Colonic mucosa (tissue), 4 donors: ENCODE results near the gene FNIP2. TPM values are rescaled to one million over a fixed set of nuclear protein-coding genes. Genes with fewer than 3 reads are reported as not detected.
A peak's percentile ranks its signal among the peaks of the same experiment; 100 is the strongest.
"Not testable (repeated sequence)": the region's sequence is repeated elsewhere in the genome, so short reads cannot be mapped to it uniquely, and the experiment has no call there.

ENCODE experiments used
- DNase-seq: peaks from one replicate; pipeline ENCODE4 v3.0.0-alpha.2; 2020
- H3K27ac ChIP-seq: fragments of 200-600 bp; one replicate; pipeline ENCODE4 v1.8.0; 2021
- H3K27me3 ChIP-seq: fragments of 200-600 bp; one replicate; pipeline ENCODE4 v1.8.0; 2021
- H3K36me3 ChIP-seq: fragments of 200-600 bp; one replicate; pipeline ENCODE4 v1.8.0; 2021
- H3K4me1 ChIP-seq: fragments of 200-600 bp; one replicate; pipeline ENCODE4 v1.8.0; 2021; ENCODE audit warnings: mild to moderate bottlenecking
- H3K4me3 ChIP-seq: fragments of 200-600 bp; one replicate; pipeline ENCODE4 v1.8.0; 2021
- H3K9ac ChIP-seq, 2 donors: one replicate each; pipeline ENCODE4 v1.7.0; 2013; ENCODE audit warnings: control low read depth in 2 of 2, low read depth in 2 of 2, low read length in 2 of 2
- H3K9me3 ChIP-seq: fragments of 200-600 bp; one replicate; pipeline ENCODE4 v1.8.0; 2021
- CTCF ChIP-seq: fragments of 200-600 bp; IDR thresholded peaks from one replicate; pipeline ENCODE4 v1.8.0; 2022; ENCODE audit warnings: antibody characterized with exemption, mild to moderate bottlenecking
- intact Hi-C: fragments of 100-400 bp; cut with DNase I; formaldehyde crosslinking; loops from one replicate; pipeline ENCODE4 v1.14.1; 2022
- total RNA-seq, 2 donors: library from RNA; stranded (reverse); fragmentation: NEBNext Ultra II Directional in 1 of 2; extraction: Animal tissue kit (Norgen Biotek cat#: 25700) in 1 of 2; gene quantifications; one replicate each; pipeline ENCODE4 v1.2.1, GENCODE V29; 2021
- donor health status: healthy.
- donor health status: DM: no; HTN: no; CAD: no.
- donor health status: DM: no; HTN: no; CAD: no.

Gene FNIP2
- total RNA-seq, 2 donors from 2014 or later, result 56.2 to 89.6 TPM

- H3K27ac ChIP-seq, result no peak overlapping the region
- no peaks in the 10 kb centered on the region for H3K36me3 ChIP-seq
- H3K4me3 ChIP-seq, result no peak overlapping the region
- no peak for TF ChIP-seq CTCF
- H3K9me3 ChIP-seq, result no peaks in the 10 kb centered on the region
- intact Hi-C loops, result loop anchor here (5.0 kb wide), 1 partner anchor 217 kb away; no protein-coding TSS in a partner anchor
- H3K4me1 ChIP-seq, result no peaks in the 10 kb centered on the region
- no peak overlapping the region for H3K9ac ChIP-seq
- no peaks in the 10 kb centered on the region for H3K27me3 ChIP-seq
- DNase-seq, result no peak
Observed at GRCh38 chr4:158890294-158890693, 121.5 kb downstream of the FNIP2 start.

- no peak for TF ChIP-seq CTCF
- no peaks in the 10 kb centered on the region for H3K4me1 ChIP-seq
- intact Hi-C loops, result loop anchor here (5.0 kb wide), 1 partner anchor 216 kb away; no protein-coding TSS in a partner anchor
- no peak for DNase-seq
- no peak overlapping the region for H3K4me3 ChIP-seq
- H3K9me3 ChIP-seq, result no peaks in the 10 kb centered on the region
- H3K27ac ChIP-seq, result no peak overlapping the region
- H3K27me3 ChIP-seq, result no peaks in the 10 kb centered on the region
- H3K9ac ChIP-seq, result no peak overlapping the region
- no peaks in the 10 kb centered on the region for H3K36me3 ChIP-seq
Observed at GRCh38 chr4:158891256-158891655, 122.4 kb downstream of the FNIP2 start.

GRCh38 chr4:158894826-158895225 is 126.0 kb downstream of the FNIP2 start:
- no peak for DNase-seq
- no peaks in the 10 kb centered on the region for H3K36me3 ChIP-seq

GRCh38 chr4:158895797-158896576 is 127.2 kb downstream of the FNIP2 start:
- Histone ChIP-seq H3K9ac (no peak overlapping the region), H3K36me3 (no peaks in the 10 kb centered on the region), H3K27me3 (no peaks in the 10 kb centered on the region), H3K27ac (no peak overlapping the region), H3K4me3 (no peak overlapping the region), H3K4me1 (no peaks in the 10 kb centered on the region), H3K9me3 (no peaks in the 10 kb centered on the region)
- DNase-seq, result peak; percentile 28
- intact Hi-C loops, result no loop called here
- peak; percentile 12 for TF ChIP-seq CTCF

More at GRCh38 chr4:158894826-158895225, 126.0 kb downstream of the FNIP2 start:
- no peak overlapping the region for H3K9ac ChIP-seq
- no peaks in the 10 kb centered on the region for H3K27me3 ChIP-seq
- H3K4me3 ChIP-seq, result no peak overlapping the region
- no peaks in the 10 kb centered on the region for H3K4me1 ChIP-seq
- intact Hi-C loops, result loop anchor here (5.0 kb wide), 1 partner anchor 212 kb away; no protein-coding TSS in a partner anchor
- no peak for TF ChIP-seq CTCF
- no peaks in the 10 kb centered on the region for H3K9me3 ChIP-seq
- H3K27ac ChIP-seq, result no peak overlapping the region

- H3K27me3 ChIP-seq, DNase-seq, H3K4me3 ChIP-seq, H3K9ac ChIP-seq, H3K9me3 ChIP-seq, H3K4me1 ChIP-seq, H3K27ac ChIP-seq, intact Hi-C loops, H3K36me3 ChIP-seq: not testable (repeated sequence)
Observed at GRCh38 chr4:158896577-158897238, 127.9 kb downstream of the FNIP2 start.

- H3K4me3 ChIP-seq, H3K36me3 ChIP-seq, H3K9me3 ChIP-seq, H3K27me3 ChIP-seq, H3K4me1 ChIP-seq, H3K9ac ChIP-seq, H3K27ac ChIP-seq, DNase-seq, intact Hi-C loops: not testable (repeated sequence)
Observed at GRCh38 chr4:158900408-158900807, 131.6 kb downstream of the FNIP2 start.

GRCh38 chr4:158902280-158903078 is 133.7 kb downstream of the FNIP2 start:
- peak; percentile 69 for DNase-seq
- H3K36me3 ChIP-seq, H3K9me3 ChIP-seq, H3K4me3 ChIP-seq, intact Hi-C loops, H3K27me3 ChIP-seq, H3K9ac ChIP-seq, H3K4me1 ChIP-seq, H3K27ac ChIP-seq: not testable (repeated sequence)
